Calu3 (cell line): ENCODE measurements around the gene BTBD10. TPM values are rescaled to one million over a fixed set of nuclear protein-coding genes. Genes with fewer than 3 reads are reported as not detected.

ENCODE experiments used
- BruUV-seq: library from RNA; stranded (reverse); fragments of 400-500 nt; replicated peaks from 2 replicates; lab custom pipeline; 2021; lab: Mats Ljungman, UMichigan
- CTCF ChIA-PET: fragments of 300-600 bp; sonication (Branson Sonifier 250); formaldehyde crosslinking; loops from one replicate; lab custom pipeline; 2022; ENCODE audit warnings: antibody characterized with exemption; lab: Charles Lee
- DNase-seq: peaks from one replicate; pipeline ENCODE4 v3.0.0; 2022
- H3K27ac Mint-ChIP-seq: one replicate; pipeline ENCODE4 v1.8.0; 2022; ENCODE audit warnings: mixed read lengths; ENCODE audit not compliant: unreplicated experiment
- H3K27me3 Mint-ChIP-seq: one replicate; pipeline ENCODE4 v1.8.0; 2022; ENCODE audit warnings: mixed read lengths; ENCODE audit not compliant: unreplicated experiment
- H3K36me3 Mint-ChIP-seq: one replicate; pipeline ENCODE4 v1.8.0; 2022; ENCODE audit warnings: mild to moderate bottlenecking, moderate library complexity, mixed read lengths; ENCODE audit not compliant: insufficient read depth, unreplicated experiment
- H3K4me1 Mint-ChIP-seq: one replicate; pipeline ENCODE4 v1.8.0; 2022; ENCODE audit warnings: mild to moderate bottlenecking, low read depth, mixed read lengths; ENCODE audit not compliant: unreplicated experiment
- H3K4me3 Mint-ChIP-seq: one replicate; pipeline ENCODE4 v1.8.0; 2022; ENCODE audit warnings: mild to moderate bottlenecking, low read depth, moderate library complexity, mixed read lengths; ENCODE audit not compliant: unreplicated experiment
- H3K9me3 Mint-ChIP-seq: one replicate; pipeline ENCODE4 v1.8.0; 2022; ENCODE audit warnings: low read depth, mixed read lengths; ENCODE audit not compliant: unreplicated experiment
- intact Hi-C: fragments of 100-400 bp; cut with micrococcal nuclease; formaldehyde crosslinking; loops from one replicate; pipeline ENCODE4 v1.10.0; 2022; ENCODE audit not compliant: unreplicated experiment
- total RNA-seq: library from RNA; stranded (reverse); gene quantifications from 2 replicates; pipeline ENCODE4 v1.2.3, GENCODE V29; 2022
- TF ChIP-seq, protein P1 (sequence below): fragments of 200-600 bp; IDR thresholded peaks from one replicate; pipeline ENCODE4 v1.8.0; 2022; ENCODE audit warnings: antibody characterized with exemption; ENCODE audit not compliant: unreplicated experiment

The BTBD10 gene
- total RNA-seq, 1 experiment from 2014 or later = 33.3 TPM

DNA sequence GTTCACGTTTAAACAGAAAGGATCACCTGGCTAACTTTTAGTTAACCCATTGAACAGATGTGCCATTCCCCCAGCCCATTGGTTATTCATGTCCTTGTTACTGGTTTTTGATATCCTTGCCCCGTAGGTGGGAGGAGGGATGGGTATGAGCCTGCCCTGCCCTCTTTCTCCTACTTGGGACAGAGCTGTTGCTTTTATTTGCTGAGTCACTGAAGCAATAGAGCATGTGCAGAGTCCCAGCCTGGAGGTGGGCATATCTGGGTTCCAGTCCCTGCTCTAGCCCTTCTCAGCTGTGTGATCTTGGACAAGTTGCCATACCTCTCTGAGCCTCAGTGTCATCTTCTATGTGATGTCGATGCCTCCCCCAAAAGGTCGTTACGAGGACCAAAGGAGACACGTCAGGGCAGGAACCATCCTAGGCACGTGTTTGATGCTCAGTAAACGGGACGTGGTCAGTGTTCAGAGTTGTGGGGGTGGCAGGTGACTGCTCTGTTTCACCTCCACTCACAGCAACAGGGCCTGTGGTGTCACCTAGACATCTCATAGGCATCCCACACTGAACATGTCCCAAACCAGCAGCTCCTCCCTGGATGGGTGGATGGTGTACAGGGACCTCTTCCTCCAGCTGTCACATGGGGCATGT lies 124.5 kb downstream of the BTBD10 start:
- H3K9me3 Mint-ChIP-seq = no peaks in the 10 kb centered on the region
- peaks cover 40% of the 10 kb centered on the region for H3K4me1 Mint-ChIP-seq
- peaks cover 5% of the 10 kb centered on the region for H3K36me3 Mint-ChIP-seq
- DNase-seq = no peak
- no peak overlapping the region for H3K4me3 Mint-ChIP-seq
- no peaks in the 10 kb centered on the region for H3K27me3 Mint-ChIP-seq
- BruUV-seq = no TSS peak
- TF ChIP-seq, protein P1, sequence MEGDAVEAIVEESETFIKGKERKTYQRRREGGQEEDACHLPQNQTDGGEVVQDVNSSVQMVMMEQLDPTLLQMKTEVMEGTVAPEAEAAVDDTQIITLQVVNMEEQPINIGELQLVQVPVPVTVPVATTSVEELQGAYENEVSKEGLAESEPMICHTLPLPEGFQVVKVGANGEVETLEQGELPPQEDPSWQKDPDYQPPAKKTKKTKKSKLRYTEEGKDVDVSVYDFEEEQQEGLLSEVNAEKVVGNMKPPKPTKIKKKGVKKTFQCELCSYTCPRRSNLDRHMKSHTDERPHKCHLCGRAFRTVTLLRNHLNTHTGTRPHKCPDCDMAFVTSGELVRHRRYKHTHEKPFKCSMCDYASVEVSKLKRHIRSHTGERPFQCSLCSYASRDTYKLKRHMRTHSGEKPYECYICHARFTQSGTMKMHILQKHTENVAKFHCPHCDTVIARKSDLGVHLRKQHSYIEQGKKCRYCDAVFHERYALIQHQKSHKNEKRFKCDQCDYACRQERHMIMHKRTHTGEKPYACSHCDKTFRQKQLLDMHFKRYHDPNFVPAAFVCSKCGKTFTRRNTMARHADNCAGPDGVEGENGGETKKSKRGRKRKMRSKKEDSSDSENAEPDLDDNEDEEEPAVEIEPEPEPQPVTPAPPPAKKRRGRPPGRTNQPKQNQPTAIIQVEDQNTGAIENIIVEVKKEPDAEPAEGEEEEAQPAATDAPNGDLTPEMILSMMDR = no peak
- intact Hi-C loops = loop anchor here (5.0 kb wide), 1 partner anchor 51 kb away; no protein-coding TSS in a partner anchor
- CTCF ChIA-PET = interaction anchor here (0.5 to 1.7 kb wide), 6 partner anchors 93 to 965 kb away, joined by 3 to 6 read pairs (median 4); no protein-coding TSS in a partner anchor
- peak overlapping the region; percentile 31 for H3K27ac Mint-ChIP-seq

GRCh38 chr11:13338019-13338426 lies 125.0 kb downstream of the BTBD10 start:
- TF ChIP-seq, protein P1 = no peak
- no peaks in the 10 kb centered on the region for H3K27me3 Mint-ChIP-seq
- H3K4me1 Mint-ChIP-seq = peaks cover 45% of the 10 kb centered on the region
- CTCF ChIA-PET = interaction anchor here (1.0 to 1.7 kb wide), 3 partner anchors 122 to 130 kb away, joined by 4 to 6 read pairs (median 5); no protein-coding TSS in a partner anchor
- H3K9me3 Mint-ChIP-seq = no peaks in the 10 kb centered on the region
- H3K4me3 Mint-ChIP-seq = no peak overlapping the region
- DNase-seq = no peak
- no TSS peak for BruUV-seq
- intact Hi-C loops = loop anchor here (5.0 kb wide), 1 partner anchor 51 kb away; no protein-coding TSS in a partner anchor
- H3K27ac Mint-ChIP-seq = peak overlapping the region; percentile 31
- peaks cover 5% of the 10 kb centered on the region for H3K36me3 Mint-ChIP-seq

Other genes starting within 250 kb of the BTBD10 start
- gene BMAL1, start 185.4 kb downstream of the BTBD10 start, total RNA-seq = 10.3 and 11.1 TPM in 2 replicates
- gene PTH, start 32.8 kb upstream of the BTBD10 start, total RNA-seq = not detected in 2 replicates
- gene FAR1, start 205.4 kb upstream of the BTBD10 start, total RNA-seq = 98.9 and 99.6 TPM in 2 replicates